NCI-H1694 (cell line): ENCODE measurements around the gene NELL1.

Source experiments
- DNase-seq: peaks from one replicate; lab custom pipeline; 2025; lab: John Stamatoyannopoulos, UW

NELL1 gene

GRCh38 chr11:20668844-20669819 is at the start of gene NELL1:
Gene NELL1, plus strand, starts transcription at chr11:20669586.
- DNase-seq, result no peak

GRCh38 chr11:20620988-20621387 is 48.4 kb upstream of the NELL1 start:
- DNase-seq, result no peak

GRCh38 chr11:20621679-20622078 is 47.7 kb upstream of the NELL1 start:
- no peak for DNase-seq

GRCh38 chr11:20623252-20623651 is 46.1 kb upstream of the NELL1 start:
- DNase-seq, result no peak

GRCh38 chr11:20626279-20626678 is 43.1 kb upstream of the NELL1 start:
- no peak for DNase-seq

- DNase-seq, result no peak
Observed at GRCh38 chr11:20627026-20627425, 42.4 kb upstream of the NELL1 start.

GRCh38 chr11:20627701-20628100 is 41.7 kb upstream of the NELL1 start:
- DNase-seq, result no peak

GRCh38 chr11:20631519-20632168 is 37.7 kb upstream of the NELL1 start:
- DNase-seq, result no peak

- no peak for DNase-seq
Observed at GRCh38 chr11:20632169-20632532, 37.2 kb upstream of the NELL1 start.

- no peak for DNase-seq
Observed at GRCh38 chr11:20634044-20634443, 35.3 kb upstream of the NELL1 start.

- no peak for DNase-seq
Observed at GRCh38 chr11:20634781-20635180, 34.6 kb upstream of the NELL1 start.

GRCh38 chr11:20638074-20638473 is 31.3 kb upstream of the NELL1 start:
- no peak for DNase-seq

- DNase-seq, result no peak
Observed at GRCh38 chr11:20639688-20640087, 29.7 kb upstream of the NELL1 start.

GRCh38 chr11:20640401-20640800 is 29.0 kb upstream of the NELL1 start:
- no peak for DNase-seq

- no peak for DNase-seq
Observed at GRCh38 chr11:20644360-20644759, 25.0 kb upstream of the NELL1 start.

GRCh38 chr11:20647976-20648565 is 21.3 kb upstream of the NELL1 start:
- DNase-seq, result peak; percentile 46

GRCh38 chr11:20652150-20652806 is 17.1 kb upstream of the NELL1 start:
- DNase-seq, result no peak

GRCh38 chr11:20654038-20654437 is 15.3 kb upstream of the NELL1 start:
- DNase-seq, result no peak

GRCh38 chr11:20656901-20657300 is 12.5 kb upstream of the NELL1 start:
- no peak for DNase-seq

- DNase-seq, result no peak
Observed at GRCh38 chr11:20658135-20658534, 11.3 kb upstream of the NELL1 start.

GRCh38 chr11:20661445-20661844 is 7.9 kb upstream of the NELL1 start:
- DNase-seq, result no peak

GRCh38 chr11:20661850-20662249 is 7.5 kb upstream of the NELL1 start:
- DNase-seq, result no peak
